GM13976 (cell line): ENCODE data around the gene RETREG1.

ENCODE experiments used
- DNase-seq: peaks from one replicate; pipeline ENCODE4 v3.0.0; 2012; ENCODE audit warnings: low spot score
- CTCF ChIP-seq: IDR thresholded peaks from 2 replicates; pipeline ENCODE4 v1.5.1; 2012; ENCODE audit warnings: borderline replicate concordance, mild to moderate bottlenecking; ENCODE audit not compliant: insufficient read depth; ENCODE audit errors: extremely low read depth, missing control alignments, control extremely low read depth
- in situ Hi-C: fragments of 300-500 bp; cut with MboI; formaldehyde crosslinking; loops from one replicate; pipeline ENCODE4 v1.12.0; 2022; ENCODE audit warnings: low sequenced_read_pairs, mixed read lengths, inconsistent platforms; ENCODE audit not compliant: unreplicated experiment

Gene RETREG1

GRCh38 chr5:16493261-16493660, 123.5 kb downstream of the RETREG1 start:
- TF ChIP-seq CTCF = no peak
- no peak for DNase-seq
- in situ Hi-C loops = no loop called here

GRCh38 chr5:16492398-16493140, 124.2 kb downstream of the RETREG1 start:
- in situ Hi-C loops = no loop called here
- no peak for TF ChIP-seq CTCF
- DNase-seq = no peak

GRCh38 chr5:16490911-16491310, 125.9 kb downstream of the RETREG1 start:
- in situ Hi-C loops = no loop called here
- no peak for TF ChIP-seq CTCF
- DNase-seq = no peak

GRCh38 chr5:16489322-16489791, 127.4 kb downstream of the RETREG1 start:
- peak; percentile 43 for TF ChIP-seq CTCF
- no peak for DNase-seq
- in situ Hi-C loops = no loop called here

GRCh38 chr5:16487456-16487855, 129.3 kb downstream of the RETREG1 start:
- in situ Hi-C loops = no loop called here
- no peak for DNase-seq
- TF ChIP-seq CTCF = no peak

- TF ChIP-seq CTCF = no peak
- no peak for DNase-seq
- in situ Hi-C loops = no loop called here
Observed at GRCh38 chr5:16486711-16487111, 130.1 kb downstream of the RETREG1 start.
